ENCODE results near the gene SLC6A8.

The SLC6A8 gene

GRCh38 chrX:153644356-153645125 lies 43.2 kb upstream of the SLC6A8 start:
- DNase-seq (ENCODE audit: low read depth) = no peak
- TF ChIP-seq CTCF (IDR thresholded peaks at IDR 0.05; ENCODE audit: insufficient read depth, low read depth, low read length, missing control alignments) = no peak
- H3K4me3 ChIP-seq (ENCODE audit: low read depth, low read length) = no peak overlapping the region

GRCh38 chrX:153645151-153645550 lies 42.6 kb upstream of the SLC6A8 start:
- DNase-seq (ENCODE audit: low read depth) = no peak
- TF ChIP-seq CTCF (IDR thresholded peaks at IDR 0.05; ENCODE audit: insufficient read depth, low read depth, low read length, missing control alignments) = no peak
- no peak overlapping the region for H3K4me3 ChIP-seq (ENCODE audit: low read depth, low read length)

- no peak for DNase-seq (ENCODE audit: low read depth)
- no peak for TF ChIP-seq CTCF (IDR thresholded peaks at IDR 0.05; ENCODE audit: insufficient read depth, low read depth, low read length, missing control alignments)
- no peak overlapping the region for H3K4me3 ChIP-seq (ENCODE audit: low read depth, low read length)
These were observed 41.7 kb upstream of the SLC6A8 start for GRCh38 chrX:153645921-153646488.

- no peak for DNase-seq (ENCODE audit: low read depth)
- TF ChIP-seq CTCF (IDR thresholded peaks at IDR 0.05; ENCODE audit: insufficient read depth, low read depth, low read length, missing control alignments) = no peak
- no peak within 1 kb of the TSS for H3K4me3 ChIP-seq (ENCODE audit: low read depth, low read length)
These were observed 40.9 kb upstream of the SLC6A8 start, which contains the start of gene DUSP9 for GRCh38 chrX:153646620-153647373. DUSP9 (plus strand) TSS chrX:153647203; CDS start chrX:153647954, 751 bp downstream.

GRCh38 chrX:153647461-153648357 lies 40.0 kb upstream of the SLC6A8 start:
- no peak for DNase-seq (ENCODE audit: low read depth)
- H3K4me3 ChIP-seq (ENCODE audit: low read depth, low read length) = no peak overlapping the region
- TF ChIP-seq CTCF (IDR thresholded peaks at IDR 0.05; ENCODE audit: insufficient read depth, low read depth, low read length, missing control alignments) = no peak
